ENCODE results near the gene HDAC9.

DNA sequence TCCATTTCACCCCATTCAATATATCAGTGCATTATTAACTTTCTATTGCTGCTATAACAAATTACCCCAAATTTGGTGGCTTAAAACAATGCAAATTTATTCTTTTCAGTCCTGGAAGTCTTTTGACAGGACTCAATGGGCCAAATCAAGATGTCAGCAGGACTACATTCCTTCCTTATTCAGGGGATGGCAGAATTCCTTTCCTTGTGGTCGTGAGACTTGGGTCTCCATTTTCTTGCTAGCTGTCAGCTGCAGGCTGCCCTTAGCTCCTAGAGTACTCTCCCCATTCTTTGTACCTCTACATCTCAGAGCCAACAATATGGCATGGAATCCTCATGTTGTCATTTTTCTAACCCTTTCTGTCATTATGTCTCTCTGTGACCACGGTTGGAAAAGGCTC, 310.6 kb downstream of the HDAC9 start:
- TF ChIP-seq POLR2A (IDR thresholded peaks at IDR 0.05), result no peak
- TF ChIP-seq CTCF (IDR thresholded peaks at IDR 0.05), result no peak
